Measurements from ENCODE around the gene GALNS.

DNA sequence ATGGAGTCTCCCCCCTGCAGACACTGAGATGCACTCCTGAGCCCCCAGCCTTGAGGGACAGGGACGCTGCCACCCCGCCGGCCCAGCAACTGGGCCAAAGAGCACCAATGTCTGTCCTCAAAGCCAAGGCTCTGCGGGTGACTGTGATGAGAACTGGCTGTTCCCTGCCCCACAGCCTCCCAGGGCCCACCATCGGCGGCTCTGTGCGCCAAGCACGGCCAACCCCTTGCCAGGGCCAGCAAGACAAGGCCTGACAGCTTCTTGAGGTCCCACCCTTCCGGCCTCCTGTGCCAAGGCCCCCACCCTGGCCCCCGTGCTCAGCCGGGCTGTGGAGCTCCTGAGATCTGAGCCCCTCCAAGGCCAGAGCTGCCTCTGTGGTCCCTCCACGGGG, 43.9 kb upstream of the GALNS start:
- TF ChIP-seq, protein P1, sequence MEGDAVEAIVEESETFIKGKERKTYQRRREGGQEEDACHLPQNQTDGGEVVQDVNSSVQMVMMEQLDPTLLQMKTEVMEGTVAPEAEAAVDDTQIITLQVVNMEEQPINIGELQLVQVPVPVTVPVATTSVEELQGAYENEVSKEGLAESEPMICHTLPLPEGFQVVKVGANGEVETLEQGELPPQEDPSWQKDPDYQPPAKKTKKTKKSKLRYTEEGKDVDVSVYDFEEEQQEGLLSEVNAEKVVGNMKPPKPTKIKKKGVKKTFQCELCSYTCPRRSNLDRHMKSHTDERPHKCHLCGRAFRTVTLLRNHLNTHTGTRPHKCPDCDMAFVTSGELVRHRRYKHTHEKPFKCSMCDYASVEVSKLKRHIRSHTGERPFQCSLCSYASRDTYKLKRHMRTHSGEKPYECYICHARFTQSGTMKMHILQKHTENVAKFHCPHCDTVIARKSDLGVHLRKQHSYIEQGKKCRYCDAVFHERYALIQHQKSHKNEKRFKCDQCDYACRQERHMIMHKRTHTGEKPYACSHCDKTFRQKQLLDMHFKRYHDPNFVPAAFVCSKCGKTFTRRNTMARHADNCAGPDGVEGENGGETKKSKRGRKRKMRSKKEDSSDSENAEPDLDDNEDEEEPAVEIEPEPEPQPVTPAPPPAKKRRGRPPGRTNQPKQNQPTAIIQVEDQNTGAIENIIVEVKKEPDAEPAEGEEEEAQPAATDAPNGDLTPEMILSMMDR (IDR thresholded peaks at IDR 0.05; ENCODE audit: low read length) = no peak
- no peak for TF ChIP-seq EZH2 (IDR thresholded peaks at IDR 0.05; ENCODE audit: borderline replicate concordance, low read length)

Measured in OCI-LY1 (cell line).